VCaP (cell line): Measurements from ENCODE around the gene LCTL.

Experiments used
- H3K27ac ChIP-seq: fragments of 450-650 bp; 2 replicates; pipeline ENCODE4 v1.5.1; 2017
- TF ChIP-seq, protein P1 (sequence below): fragments of 450-650 bp; conservative IDR thresholded peaks from 2 replicates; pipeline ENCODE4 v1.5.1; 2017; ENCODE audit warnings: mild to moderate bottlenecking, moderate library complexity

The LCTL gene

GRCh38 chr15:66503780-66504562 is 61.8 kb downstream of the LCTL start:
- TF ChIP-seq, protein P1, sequence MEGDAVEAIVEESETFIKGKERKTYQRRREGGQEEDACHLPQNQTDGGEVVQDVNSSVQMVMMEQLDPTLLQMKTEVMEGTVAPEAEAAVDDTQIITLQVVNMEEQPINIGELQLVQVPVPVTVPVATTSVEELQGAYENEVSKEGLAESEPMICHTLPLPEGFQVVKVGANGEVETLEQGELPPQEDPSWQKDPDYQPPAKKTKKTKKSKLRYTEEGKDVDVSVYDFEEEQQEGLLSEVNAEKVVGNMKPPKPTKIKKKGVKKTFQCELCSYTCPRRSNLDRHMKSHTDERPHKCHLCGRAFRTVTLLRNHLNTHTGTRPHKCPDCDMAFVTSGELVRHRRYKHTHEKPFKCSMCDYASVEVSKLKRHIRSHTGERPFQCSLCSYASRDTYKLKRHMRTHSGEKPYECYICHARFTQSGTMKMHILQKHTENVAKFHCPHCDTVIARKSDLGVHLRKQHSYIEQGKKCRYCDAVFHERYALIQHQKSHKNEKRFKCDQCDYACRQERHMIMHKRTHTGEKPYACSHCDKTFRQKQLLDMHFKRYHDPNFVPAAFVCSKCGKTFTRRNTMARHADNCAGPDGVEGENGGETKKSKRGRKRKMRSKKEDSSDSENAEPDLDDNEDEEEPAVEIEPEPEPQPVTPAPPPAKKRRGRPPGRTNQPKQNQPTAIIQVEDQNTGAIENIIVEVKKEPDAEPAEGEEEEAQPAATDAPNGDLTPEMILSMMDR, result no peak
- peak overlapping the region; percentile 98 for H3K27ac ChIP-seq

GRCh38 chr15:66503041-66503648 is 62.7 kb downstream of the LCTL start:
- peak overlapping the region; percentile 98 for H3K27ac ChIP-seq

DNA sequence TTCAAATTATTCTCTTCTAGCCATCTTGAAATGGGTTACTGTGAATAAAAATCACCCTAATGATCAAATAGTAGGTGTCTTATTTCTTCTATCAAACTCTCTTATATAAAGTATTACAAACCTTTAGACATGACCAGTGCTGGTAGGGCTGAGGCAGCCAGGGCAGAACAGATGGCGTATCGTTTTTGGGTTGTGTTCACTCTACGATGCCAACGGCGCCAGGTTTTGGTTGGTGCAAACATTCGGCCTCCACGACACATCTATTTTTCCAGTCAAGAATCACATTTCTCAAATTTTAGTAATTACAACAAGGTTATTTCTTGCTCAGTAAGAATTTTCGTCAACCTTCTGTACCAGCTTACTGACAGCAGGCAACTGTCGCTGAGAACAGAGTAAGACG is 63.3 kb downstream of the LCTL start:
- TF ChIP-seq, protein P1, result no peak
- peak overlapping the region; percentile 98 for H3K27ac ChIP-seq

DNA sequence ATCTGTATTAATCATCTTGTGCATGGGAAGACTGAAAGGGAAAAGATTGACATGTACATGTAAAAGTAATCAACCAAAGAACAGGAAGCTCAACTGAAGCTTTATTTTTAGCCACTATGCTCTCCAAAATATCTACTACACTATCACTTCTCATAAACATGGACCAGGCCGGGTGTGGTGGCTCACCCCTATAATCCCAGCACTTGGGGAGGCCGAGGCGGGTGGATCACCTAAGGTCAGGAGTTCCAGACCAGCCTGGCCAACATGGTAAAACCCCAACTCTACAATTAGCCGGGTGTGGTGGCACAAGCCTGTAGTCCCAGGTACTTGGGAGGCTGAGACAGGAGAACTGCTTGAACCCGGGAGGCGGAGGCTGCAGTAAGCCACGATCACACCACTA is 65.5 kb downstream of the LCTL start:
- peak overlapping the region; percentile 98 for H3K27ac ChIP-seq

- peak overlapping the region; percentile 98 for H3K27ac ChIP-seq
- TF ChIP-seq, protein P1, result peak; percentile 65
Measured at GRCh38 chr15:66498501-66499386, 67.1 kb downstream of the LCTL start.
